Common myeloid progenitor, CD34-positive (primary cell): ENCODE data around the gene ADCY9.
"Not testable (repeated sequence)": the region's sequence is repeated elsewhere in the genome, so short reads cannot be mapped to it uniquely, and the experiment has no call there.

Experiments
- CTCF ChIA-PET: fragments of 350-600 bp; sonication (Branson Sonifier 250); formaldehyde crosslinking; loops from one replicate; lab custom pipeline; 2021; ENCODE audit warnings: antibody characterized with exemption; lab: Charles Lee
- POLR2A ChIA-PET: fragments of 350-600 bp; sonication (Branson Sonifier 250); formaldehyde crosslinking; loops from one replicate; lab custom pipeline; 2021; ENCODE audit warnings: antibody characterized with exemption; lab: Charles Lee
- DNase-seq, 3 donors: peaks; one replicate each; pipeline versions ENCODE4 v3.0.0 to v3.0.0-alpha.2; 2013
- H3K27ac ChIP-seq, 2 experiments: 1 replicate in 1 of 2; 2 replicates in 1 of 2; pipeline ENCODE4 v1.7.0; 2013; ENCODE audit warnings: inconsistent platforms in 2 of 2, low read length in 2 of 2, mild to moderate bottlenecking in 2 of 2, low read depth in 1 of 2, moderate library complexity in 1 of 2; ENCODE audit not compliant: severe bottlenecking in 2 of 2, insufficient read depth in 1 of 2, poor library complexity in 1 of 2
- H3K27me3 ChIP-seq, 5 experiments: replicated peaks in 2 of 5; 1 replicate in 3 of 5; 2 replicates in 2 of 5; pipeline versions ENCODE4 v1.6.1 to v1.7.0; 2013; ENCODE audit warnings: low read length in 4 of 5, mild to moderate bottlenecking in 2 of 5, moderate library complexity in 2 of 5, inconsistent platforms in 1 of 5; ENCODE audit not compliant: insufficient read depth in 5 of 5, control insufficient read depth in 4 of 5
- H3K36me3 ChIP-seq, 4 experiments: 1 replicate in 2 of 4; 2 replicates in 2 of 4; pipeline versions ENCODE4 v1.6.1 to v1.7.0; 2013; ENCODE audit warnings: low read length in 3 of 4, control low read depth in 1 of 4, mild to moderate bottlenecking in 1 of 4; ENCODE audit not compliant: control insufficient read depth in 4 of 4, insufficient read depth in 4 of 4
- H3K4me1 ChIP-seq, 4 experiments: 1 replicate in 3 of 4; 2 replicates in 1 of 4; pipeline versions ENCODE4 v1.6.1 to v1.7.1; 2013; ENCODE audit warnings: low read length in 3 of 4, mild to moderate bottlenecking in 3 of 4, control low read depth in 1 of 4, inconsistent platforms in 1 of 4, moderate library complexity in 1 of 4; ENCODE audit not compliant: control insufficient read depth in 4 of 4, insufficient read depth in 4 of 4; ENCODE audit errors: control extremely low read depth in 1 of 4
- H3K4me3 ChIP-seq, 7 experiments: 1 replicate in 4 of 7; 2 replicates in 3 of 7; pipeline versions ENCODE4 v1.5.1 to v1.7.0; 2013; ENCODE audit warnings: mild to moderate bottlenecking in 7 of 7, low read length in 6 of 7, moderate library complexity in 6 of 7, inconsistent platforms in 2 of 7, low read depth in 2 of 7, control low read depth in 1 of 7; ENCODE audit not compliant: insufficient read depth in 4 of 7, control insufficient read depth in 1 of 7; ENCODE audit errors: extremely low read depth in 1 of 7
- H3K9me3 ChIP-seq, 5 experiments: 1 replicate in 4 of 5; 2 replicates in 1 of 5; pipeline versions ENCODE4 v1.6.1 to v1.7.1; 2013; ENCODE audit warnings: low read length in 4 of 5, mild to moderate bottlenecking in 2 of 5, inconsistent platforms in 1 of 5, low read depth in 1 of 5, moderate library complexity in 1 of 5; ENCODE audit not compliant: control insufficient read depth in 4 of 5, insufficient read depth in 2 of 5; ENCODE audit errors: control extremely low read depth in 1 of 5
- WGBS: methylation state at CpG from one replicate; pipeline ENCODE4 v1.1.5; 2013; ENCODE audit not compliant: insufficient coverage; 5-methylcytosine and 5-hydroxymethylcytosine counted together

ADCY9 gene

DNA sequence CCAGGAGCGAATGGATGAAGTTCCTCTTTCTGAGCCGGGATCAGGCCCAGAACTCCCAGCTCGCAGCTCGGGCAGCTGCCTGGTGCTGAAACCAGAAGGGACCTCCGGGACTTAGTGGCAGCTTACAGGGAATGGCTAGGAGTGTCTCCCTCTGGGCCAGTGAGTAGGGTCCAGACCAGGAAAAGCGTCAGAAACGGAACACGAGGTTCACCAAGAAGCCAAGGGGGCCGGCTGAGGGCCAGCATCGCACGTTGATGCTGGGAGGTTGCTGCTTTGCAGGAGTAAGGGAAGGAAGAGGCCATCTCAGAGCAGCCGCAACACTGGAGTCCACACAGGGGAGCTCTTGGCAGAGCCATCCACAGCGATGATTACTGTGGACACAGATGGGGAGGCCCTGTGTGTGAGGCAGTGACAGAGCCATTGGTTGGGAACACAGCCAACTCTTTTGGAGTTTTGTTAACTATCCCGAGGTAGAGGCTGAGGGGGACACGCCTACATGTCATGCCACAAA lies 161.8 kb downstream of the ADCY9 start:
- CTCF ChIA-PET, result interaction anchor here (0.9 to 1.7 kb wide), 2 partner anchors 15 to 52 kb away, joined by 3 to 6 read pairs; no protein-coding TSS in a partner anchor
- peak; percentile 12 to 46 (median 26) for DNase-seq
- Histone ChIP-seq H3K4me3 (no peak overlapping the region), H3K27me3 (peaks cover 0 to 54% (median 9%) of the 10 kb centered on the region in 5 experiments), H3K27ac (no peak overlapping the region), H3K36me3 (no peaks in the 10 kb centered on the region), H3K9me3 (no peaks in the 10 kb centered on the region), H3K4me1 (peaks cover 0 to 7% (median 3%) of the 10 kb centered on the region in 4 experiments)
- WGBS, result 8% methylated on average over 13 of the region's 15 CpGs
- POLR2A ChIA-PET, result interaction anchor here (0.6 kb wide), 1 partner anchor 10 kb away, joined by 3 read pairs; no protein-coding TSS in a partner anchor

- peaks cover 0 to 7% (median 3%) of the 10 kb centered on the region in 4 experiments for H3K4me1 ChIP-seq
- WGBS, result 89% methylated on average over 21 of the region's 24 CpGs
- no peak for DNase-seq
- ChIA-PET CTCF (interaction anchor here (0.9 to 1.7 kb wide), 2 partner anchors 15 to 52 kb away, joined by 3 to 6 read pairs; no protein-coding TSS in a partner anchor), POLR2A (interaction anchor here (0.6 kb wide), 1 partner anchor 9 kb away, joined by 3 read pairs; no protein-coding TSS in a partner anchor)
- H3K9me3 ChIP-seq, result no peaks in the 10 kb centered on the region
- H3K4me3 ChIP-seq, result no peak overlapping the region
- no peak overlapping the region for H3K27ac ChIP-seq
- no peaks in the 10 kb centered on the region for H3K36me3 ChIP-seq
- peaks cover 0 to 55% (median 9%) of the 10 kb centered on the region in 5 experiments for H3K27me3 ChIP-seq
Measured at GRCh38 chr16:3953728-3954410, 162.4 kb downstream of the ADCY9 start.

GRCh38 chr16:3952737-3953131 lies 163.5 kb downstream of the ADCY9 start:
- Histone ChIP-seq H3K4me1 (peaks cover 0 to 7% (median 3%) of the 10 kb centered on the region in 4 experiments), H3K27me3 (peaks cover 0 to 60% (median 9%) of the 10 kb centered on the region in 5 experiments), H3K4me3 (no peak overlapping the region), H3K27ac (no peak overlapping the region), H3K9me3 (peaks cover 0 to 3% (median 0%) of the 10 kb centered on the region in 5 experiments), H3K36me3 (no peaks in the 10 kb centered on the region)
- ChIA-PET CTCF (no interaction called here), POLR2A (no interaction called here)
- DNase-seq, result no peak
- WGBS, result 77% methylated on average over 8 of the region's 9 CpGs

DNA sequence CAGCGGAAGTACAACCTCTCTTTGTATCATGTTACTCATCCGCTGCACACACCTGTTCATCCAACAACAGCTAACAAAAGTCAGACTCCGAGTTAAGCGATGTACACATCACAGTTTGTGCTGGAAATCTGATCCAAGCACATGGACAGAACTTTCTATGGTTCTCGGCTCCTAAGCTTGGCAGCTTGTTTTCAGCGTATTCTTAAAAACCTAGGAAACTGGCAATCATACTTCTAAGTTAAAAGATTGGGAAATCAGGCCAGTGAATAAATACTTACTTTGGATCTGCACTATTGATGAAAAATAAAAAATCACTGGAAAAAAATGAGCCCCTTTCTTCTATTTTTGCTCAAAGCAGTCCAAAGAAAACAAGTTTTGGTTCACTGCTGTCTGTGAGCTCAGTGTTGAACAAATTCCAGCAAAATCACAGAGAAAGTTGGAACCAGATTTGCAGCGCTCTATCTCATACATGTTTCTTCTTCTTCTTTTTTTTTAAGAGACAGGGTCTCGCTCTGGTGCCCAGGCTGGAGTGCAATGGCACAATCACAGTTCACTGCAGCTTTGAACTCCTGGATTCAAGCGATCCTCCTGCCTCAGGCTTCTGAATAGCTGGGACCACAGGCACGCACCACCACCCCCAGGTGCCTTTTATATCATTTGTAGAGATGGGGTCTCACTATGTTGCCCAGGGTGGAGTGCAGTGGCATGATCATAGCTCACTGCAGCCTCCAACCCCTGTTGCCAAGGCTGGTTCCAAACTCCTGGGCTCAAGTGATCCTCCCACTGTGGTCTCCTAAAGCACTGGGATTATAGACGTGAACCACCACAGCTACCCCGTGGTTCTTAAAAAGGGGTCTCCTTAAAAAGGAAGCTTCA lies 164.1 kb downstream of the ADCY9 start:
- H3K4me1 ChIP-seq, result peaks cover 0 to 6% (median 2%) of the 10 kb centered on the region in 4 experiments
- peaks cover 0 to 3% (median 0%) of the 10 kb centered on the region in 5 experiments for H3K9me3 ChIP-seq
- H3K27ac ChIP-seq, result no peak overlapping the region
- H3K4me3 ChIP-seq, result no peak overlapping the region
- 86% methylated on average over 9 of the region's 12 CpGs for WGBS
- POLR2A ChIA-PET, result interaction anchor here (0.6 kb wide), 1 partner anchor 57 kb away, joined by 3 read pairs; no protein-coding TSS in a partner anchor
- no peaks in the 10 kb centered on the region for H3K36me3 ChIP-seq
- DNase-seq, result no peak
- peaks cover 0 to 55% (median 9%) of the 10 kb centered on the region in 5 experiments for H3K27me3 ChIP-seq
- CTCF ChIA-PET, result interaction anchor here (0.6 kb wide), 1 partner anchor 55 kb away, joined by 3 read pairs; no protein-coding TSS in a partner anchor

DNA sequence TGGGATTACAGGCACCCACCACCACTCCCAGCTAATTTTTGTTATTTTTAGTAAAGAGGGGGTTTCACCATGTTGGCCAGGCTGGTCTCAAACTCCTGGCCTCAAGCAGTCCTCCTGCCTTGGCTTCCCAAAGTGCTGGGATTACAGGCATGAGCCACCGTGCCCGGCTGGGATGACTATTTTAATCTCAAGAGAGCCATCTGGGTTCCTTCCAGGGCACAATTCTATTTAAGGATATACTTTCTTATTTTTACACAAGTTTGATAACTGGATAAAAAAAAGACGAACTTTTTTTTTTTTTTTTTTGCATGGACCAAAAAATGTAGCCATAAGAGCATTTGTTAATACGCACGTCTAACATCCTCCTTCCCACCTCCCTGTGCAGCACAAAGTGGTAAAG lies 164.9 kb downstream of the ADCY9 start:
- CTCF ChIA-PET, H3K9me3 ChIP-seq, H3K27ac ChIP-seq, H3K36me3 ChIP-seq, DNase-seq, H3K4me3 ChIP-seq, H3K4me1 ChIP-seq: not testable (repeated sequence)
- WGBS, result 84% methylated on average over 4 of the region's 5 CpGs
- POLR2A ChIA-PET, result interaction anchor here (0.6 kb wide), 1 partner anchor 58 kb away, joined by 3 read pairs; no protein-coding TSS in a partner anchor
- peaks cover 0 to 52% (median 9%) of the 10 kb centered on the region in 5 experiments for H3K27me3 ChIP-seq

DNA sequence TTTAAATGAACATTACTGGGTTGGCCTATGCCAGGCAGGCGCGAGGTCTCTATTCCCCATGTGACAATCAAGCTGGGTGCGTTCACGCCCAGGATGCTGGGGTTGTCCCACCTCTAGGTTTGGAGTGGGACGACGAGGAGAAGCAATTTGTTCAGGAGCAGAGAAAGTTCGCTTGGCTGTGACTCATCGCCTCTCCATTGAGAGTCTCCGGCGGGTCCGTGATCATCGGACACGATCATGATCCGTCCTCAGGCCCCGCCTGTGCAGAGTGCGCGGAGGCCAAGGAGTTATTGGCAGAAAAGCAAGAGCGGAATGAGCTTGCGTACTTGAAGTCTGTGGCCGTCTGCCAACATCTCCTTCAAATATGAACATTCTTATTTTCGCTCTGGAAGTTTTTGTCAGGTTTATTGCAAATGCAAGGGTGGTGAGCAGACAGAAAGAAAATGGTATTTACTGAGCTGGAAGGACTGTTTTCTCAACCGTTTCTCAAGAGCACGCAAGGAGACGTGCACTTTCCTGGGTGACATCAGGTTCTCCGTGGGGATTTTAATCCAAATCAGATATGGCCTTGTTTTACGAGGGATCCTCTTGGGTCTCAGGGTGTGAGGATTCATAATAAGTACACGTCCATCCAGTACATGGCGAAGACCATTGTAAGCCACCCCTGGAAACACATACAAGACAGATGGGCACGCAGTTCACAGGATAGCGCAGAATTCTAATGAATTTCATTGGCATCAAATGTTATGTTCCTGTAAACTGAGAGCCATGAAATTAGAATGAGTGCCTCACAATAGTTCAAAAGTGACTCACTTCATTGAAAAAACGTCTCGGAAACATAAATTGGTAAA lies 165.7 kb downstream of the ADCY9 start:
- no peak for DNase-seq
- Histone ChIP-seq H3K36me3 (no peaks in the 10 kb centered on the region), H3K9me3 (peaks cover 0 to 3% (median 0%) of the 10 kb centered on the region in 5 experiments), H3K27me3 (peaks cover 0 to 50% (median 11%) of the 10 kb centered on the region in 5 experiments), H3K4me3 (no peak overlapping the region), H3K27ac (no peak overlapping the region), H3K4me1 (peaks cover 0 to 4% (median 0%) of the 10 kb centered on the region in 4 experiments)
- ChIA-PET POLR2A (no interaction called here), CTCF (interaction anchor here (0.8 to 1.8 kb wide), 3 partner anchors 12 to 156 kb away, joined by 4 read pairs; no protein-coding TSS in a partner anchor)
- WGBS, result 93% methylated on average over 28 of the region's 32 CpGs
